HG02884 (cell line): ENCODE measurements around the gene FAH.

Experiments used
- ATAC-seq: cut with Tn5 transposase; IDR thresholded peaks from one replicate; pipeline ENCODE4 v1.9.1; 2021; ENCODE audit warnings: mild to moderate bottlenecking, moderate library complexity; ENCODE audit not compliant: unreplicated experiment

Gene FAH

DNA sequence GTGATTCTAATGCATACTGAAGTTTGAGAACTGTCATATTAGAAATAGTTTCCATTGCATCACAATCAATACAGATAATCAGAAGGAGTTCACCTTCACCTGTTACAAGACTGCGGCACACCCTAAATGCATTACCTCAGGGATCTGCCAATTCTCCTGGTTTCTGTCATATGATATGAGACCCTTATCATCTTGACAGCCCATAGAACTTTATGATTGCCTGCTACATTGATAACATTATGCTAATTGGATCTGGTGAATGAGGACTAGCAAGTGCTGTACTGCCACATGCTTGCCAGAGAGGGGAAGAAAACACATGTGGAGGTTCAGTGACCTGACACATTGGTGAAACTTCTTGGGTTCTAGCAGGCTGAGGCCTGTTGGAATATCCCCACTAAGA lies 41.4 kb downstream of the FAH start:
- no peak for ATAC-seq

DNA sequence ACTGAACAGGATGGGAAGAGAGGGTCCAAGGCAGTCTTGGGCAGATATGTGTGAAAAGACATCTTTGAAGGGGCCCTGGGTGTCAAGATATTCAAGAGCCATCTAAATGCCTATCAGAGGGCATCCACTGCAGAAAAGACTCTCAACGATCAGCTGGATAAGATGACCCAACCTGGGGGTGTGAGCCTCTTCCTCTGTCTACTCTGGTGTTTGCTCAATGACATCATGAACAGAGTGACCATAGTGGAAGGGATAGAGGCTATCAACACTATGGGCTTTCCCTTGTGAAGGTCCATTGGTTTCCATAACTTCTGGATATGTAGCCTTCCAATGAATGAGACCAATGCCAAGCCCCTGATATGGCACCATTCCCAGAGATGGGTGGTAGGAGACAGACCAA lies 42.1 kb downstream of the FAH start:
- ATAC-seq = no peak

DNA sequence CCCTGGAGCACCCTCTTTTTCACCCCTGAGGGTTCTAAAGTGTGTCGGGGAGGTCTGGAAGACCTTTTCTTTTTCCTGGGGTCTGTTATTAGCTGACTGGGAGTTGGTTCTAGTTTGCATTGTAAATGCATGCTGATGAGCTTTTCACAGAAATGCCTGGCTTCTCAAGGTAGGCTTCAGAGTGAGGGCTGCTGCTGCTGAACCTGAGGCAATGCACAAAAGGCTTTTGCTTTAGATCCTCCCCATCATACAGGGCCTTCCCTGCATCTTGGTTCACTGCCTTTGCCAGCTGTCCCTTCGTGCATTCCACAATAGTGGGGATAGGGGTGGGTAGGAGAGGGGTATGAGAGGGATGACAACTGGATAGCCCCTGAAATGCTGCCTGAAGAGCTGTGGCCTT lies 46.6 kb downstream of the FAH start:
- no peak for ATAC-seq

DNA sequence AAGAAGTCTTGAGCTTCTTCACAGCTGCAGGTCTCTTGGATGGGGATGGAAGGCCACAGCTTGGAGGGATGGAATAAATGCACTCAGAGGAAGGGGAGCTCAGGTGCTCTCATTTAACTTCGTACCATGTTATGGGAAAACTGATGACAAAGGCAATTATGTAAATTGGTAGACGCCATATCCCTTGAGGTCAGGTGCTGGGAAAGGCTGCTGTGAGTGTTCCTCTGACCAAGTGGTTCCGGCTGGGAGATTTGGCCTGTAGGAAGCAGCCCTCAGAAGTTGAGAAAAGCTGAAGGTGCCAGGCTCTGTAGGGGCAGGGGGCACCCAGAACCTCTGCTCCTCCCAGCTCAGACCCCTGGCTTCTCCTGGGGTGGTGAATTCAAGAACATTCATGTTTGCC lies 47.1 kb downstream of the FAH start:
- ATAC-seq = no peak

DNA sequence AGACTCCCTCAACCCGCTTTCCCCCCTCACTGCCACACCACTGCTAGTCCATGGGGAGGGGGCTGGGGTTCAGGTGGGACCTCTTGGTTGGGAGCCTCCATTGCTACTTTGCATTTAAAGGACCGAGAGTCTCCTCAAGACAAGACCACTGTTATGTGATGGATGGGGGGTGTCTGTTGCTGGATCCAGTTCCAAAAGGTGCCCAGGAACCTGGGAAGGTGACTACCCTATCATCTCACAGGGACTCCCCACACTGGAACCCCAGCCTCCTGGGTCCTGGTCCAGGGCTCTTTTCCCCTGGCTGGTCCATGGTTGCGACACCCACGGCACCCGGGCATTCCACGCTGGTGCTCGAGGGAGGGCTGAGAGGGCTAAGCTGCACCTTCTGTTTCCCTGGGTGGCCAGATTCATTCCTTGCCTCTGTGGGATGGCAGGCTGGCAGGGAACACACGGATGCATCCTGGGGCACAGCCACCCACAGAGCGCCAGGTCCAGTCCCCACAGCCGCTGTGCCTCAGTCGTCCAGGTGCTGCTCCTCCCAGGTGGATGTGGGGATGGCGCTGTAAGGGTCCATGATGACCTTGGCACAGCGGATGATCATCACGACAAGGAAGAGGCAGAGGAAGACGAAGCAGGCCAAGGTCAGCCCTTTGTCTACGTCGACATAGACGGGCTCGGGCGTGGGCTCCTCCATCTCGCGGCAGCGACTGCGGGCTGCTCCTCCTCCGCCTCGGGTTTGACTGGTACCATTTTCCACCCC lies 48.6 kb downstream of the FAH start:
- no peak for ATAC-seq

DNA sequence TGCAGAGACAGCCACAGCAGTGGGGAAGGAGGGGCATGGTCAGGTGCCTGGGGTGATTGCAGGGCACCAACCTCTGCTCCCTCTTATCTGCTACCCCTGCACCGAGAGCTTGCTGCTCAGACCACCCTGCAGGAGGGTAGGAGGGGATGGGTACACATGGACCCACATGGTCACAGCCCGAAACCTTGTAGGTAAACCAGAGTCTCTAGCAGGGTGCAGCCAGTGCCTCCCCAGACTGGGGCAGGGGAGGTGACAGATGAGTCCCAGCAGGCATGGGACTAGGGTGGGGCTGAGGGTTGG lies 49.2 kb downstream of the FAH start:
- ATAC-seq = no peak

DNA sequence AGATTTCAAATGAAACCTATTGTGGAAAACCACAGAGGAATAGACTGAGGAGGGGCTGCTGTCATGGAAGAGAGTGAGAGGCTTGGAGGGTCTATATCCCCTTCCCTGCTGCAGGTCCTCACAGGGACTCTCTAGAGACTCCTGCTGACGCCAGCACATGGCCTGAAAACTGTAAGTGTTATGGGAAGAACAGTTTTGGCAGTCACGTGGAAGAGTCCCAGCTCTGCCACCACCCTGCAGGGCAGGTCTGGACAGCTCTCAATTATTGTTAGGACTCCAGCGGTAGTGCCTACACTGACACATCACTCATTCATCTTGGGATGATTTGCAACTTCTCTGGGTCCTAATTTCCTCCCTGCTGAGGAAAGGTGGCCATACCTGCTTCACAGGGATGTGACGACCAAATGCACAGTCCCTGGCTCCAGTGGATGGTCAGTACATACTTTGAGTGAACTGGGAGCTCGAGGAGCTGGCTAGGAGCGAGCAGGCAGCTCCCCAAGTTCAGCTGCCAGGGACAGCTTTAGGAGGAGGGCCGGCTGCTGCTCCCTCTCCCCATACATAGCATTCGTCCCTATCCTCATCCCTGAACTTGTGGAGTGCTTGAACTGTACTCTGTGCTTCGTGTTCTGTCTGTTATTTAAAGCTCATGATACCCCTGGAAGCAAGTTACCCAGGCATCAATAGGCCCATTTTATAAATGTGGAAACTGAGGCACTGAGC lies 50.0 kb downstream of the FAH start:
- no peak for ATAC-seq

DNA sequence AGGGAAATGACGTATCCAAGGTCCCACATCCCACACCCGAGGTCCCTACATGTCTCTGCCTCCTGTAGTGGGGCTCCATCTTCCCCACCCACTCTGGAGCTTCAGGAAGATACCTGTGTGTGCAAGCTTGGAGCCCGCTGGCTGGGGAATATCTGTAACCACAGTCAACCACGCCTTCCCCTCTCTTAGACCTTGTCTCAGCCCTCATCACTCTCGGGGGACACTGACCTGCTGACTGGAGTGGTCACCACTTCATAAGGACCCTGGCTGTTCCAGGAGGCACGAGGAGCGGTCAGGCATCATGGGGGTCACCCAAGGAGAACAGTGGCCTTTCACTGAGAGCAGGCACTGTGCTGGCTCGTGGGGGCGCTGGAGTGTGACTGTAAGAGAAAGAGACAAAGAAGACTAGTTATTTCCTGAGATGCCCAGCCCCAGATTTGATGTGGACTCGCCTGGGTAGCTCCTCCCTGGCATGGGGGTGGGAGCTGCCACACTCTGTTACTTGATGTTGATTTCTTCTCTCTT lies 50.6 kb downstream of the FAH start:
- no peak for ATAC-seq

DNA sequence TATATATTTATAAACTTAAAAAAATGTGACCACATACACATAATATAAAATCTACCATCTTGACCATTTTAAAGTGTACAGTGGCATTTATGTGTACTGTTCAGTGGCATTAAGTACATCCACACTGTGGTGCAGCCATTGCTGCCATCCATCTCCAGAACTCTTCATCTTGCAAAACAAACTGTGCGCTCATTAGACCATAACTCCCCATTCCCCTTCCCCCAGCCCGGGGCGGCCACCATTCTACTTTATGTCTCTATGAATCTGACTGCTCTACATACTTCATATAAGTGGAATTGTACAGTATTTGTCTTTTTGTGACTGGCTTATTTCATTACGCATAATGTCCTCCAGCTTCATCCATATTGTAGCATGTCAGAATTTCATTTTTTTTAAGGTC lies 51.4 kb downstream of the FAH start:
- no peak for ATAC-seq

DNA sequence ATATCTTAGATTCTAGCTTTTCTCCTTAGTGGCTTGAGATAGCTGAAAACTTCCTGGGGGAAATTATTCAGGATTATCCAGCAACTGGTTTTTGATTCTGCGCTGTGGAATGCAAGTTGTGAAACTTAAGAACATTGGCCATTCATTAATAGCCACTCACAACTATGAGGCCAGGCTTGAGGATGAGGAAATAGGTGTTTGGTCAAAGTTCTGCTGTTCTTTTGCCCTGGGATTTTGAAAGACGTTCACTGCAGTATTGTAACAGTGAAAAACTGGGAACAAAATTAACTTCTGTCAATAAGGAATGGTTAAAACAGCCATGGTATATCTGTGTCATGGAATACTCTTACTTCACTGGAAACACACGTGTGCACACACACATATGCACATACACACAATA lies 55.1 kb downstream of the FAH start:
- no peak for ATAC-seq

DNA sequence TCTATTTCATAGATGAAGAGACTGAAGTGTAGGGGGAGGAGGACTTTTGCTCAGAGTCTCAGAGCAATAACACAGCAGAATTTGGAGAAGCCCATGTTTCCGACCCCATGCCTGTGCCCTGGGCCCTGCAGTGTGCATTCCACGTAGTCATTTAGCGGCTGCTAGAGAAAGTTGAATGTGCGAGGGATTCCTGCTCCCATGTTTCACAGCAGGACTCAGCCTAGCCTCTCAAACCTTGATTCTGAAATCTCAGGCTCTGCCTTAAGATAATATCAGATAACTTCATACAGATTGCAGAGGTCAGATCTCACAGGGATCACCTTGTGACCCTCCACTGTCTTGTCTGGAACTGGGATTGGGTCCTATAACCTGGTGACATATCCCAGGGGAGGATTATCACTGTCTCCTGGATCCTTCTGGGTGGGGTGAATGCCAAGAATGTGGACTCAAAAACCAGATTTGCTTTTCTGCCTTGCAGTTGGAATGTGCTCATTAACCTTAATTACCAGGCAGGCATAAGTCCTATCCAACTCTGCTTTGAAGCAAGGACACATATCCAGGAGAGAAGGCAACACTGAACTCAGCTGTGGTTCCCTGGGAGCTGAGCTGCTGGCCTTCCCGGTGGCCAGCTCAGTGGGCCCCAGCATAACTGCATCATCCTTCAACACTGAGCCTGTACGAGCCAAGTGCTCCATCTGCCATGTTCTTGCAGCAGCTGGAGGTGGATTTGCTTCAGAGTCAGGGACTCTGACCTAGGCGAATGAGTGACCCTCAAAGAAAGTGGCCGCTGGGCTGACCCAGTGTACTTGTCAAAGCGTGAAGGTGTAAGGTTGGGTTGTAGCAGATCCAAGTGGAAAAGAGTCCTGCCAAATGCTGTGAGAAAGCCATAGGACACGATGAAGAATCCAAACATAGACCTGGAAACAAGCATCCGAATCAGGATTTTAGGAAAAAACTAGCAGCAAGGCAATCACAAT lies 56.2 kb downstream of the FAH start:
- no peak for ATAC-seq

DNA sequence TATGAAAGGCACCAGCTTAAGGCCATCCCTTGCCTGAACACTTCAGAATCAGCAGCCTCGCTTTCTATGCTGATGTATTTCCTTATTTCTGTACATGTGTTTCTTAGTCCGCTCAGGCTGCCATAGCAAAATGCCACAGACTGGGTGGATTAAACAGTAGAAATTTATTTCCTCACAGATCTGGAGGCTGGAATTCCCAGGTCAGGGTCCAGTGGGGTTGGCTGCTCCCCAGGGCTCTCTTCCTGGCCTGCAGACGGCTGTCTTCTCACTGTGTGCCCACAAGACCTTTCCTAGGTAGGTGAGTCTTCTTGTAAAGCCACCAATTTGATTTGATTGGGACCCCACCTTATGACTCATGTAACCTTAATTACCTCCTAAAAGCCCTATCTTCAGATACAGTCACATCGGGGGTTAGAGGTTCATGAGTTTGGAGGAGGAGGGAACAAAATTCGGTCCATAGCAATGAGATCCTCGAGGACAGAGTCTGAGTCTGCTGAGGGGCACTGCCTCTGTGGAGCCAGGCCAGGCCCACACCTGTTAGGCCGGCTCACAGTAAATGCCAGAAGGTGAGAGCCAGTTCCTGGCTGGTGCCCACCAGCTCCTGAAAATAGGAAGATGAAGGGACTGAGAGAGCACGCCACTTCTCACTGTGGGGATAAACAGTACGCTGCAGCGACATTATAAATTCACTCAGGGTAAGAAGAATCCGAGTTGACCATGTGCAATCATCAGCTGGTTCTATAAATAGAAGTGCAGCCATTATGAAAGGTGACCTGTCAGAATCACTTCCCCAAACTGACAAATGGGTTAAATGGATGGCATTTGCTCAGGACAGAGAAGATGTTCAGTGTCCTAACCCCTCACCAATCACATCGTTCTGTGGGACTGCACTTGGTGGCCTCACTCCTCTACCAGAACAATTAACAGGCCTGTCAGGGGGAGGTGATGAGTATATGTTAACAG lies 58.1 kb downstream of the FAH start:
- ATAC-seq = no peak

DNA sequence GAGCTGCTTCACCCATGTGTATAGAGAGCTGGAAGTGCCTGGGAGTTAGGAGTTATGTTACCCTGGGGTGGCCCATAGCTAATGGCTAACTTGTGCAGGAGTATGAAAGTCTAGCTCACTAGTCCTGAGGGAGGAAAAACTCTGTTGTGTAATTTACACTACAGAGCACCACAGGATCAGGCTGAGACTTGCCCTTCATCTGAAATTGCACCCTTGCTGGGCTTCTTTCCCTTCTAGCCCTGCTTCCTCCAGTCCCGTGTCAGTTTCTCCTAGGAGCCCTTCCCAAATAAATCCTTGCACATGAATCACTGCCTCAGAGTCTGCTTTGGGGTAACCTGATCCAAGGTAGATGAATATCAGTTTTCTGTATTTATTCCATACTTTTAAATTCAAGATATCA lies 59.2 kb downstream of the FAH start:
- no peak for ATAC-seq

DNA sequence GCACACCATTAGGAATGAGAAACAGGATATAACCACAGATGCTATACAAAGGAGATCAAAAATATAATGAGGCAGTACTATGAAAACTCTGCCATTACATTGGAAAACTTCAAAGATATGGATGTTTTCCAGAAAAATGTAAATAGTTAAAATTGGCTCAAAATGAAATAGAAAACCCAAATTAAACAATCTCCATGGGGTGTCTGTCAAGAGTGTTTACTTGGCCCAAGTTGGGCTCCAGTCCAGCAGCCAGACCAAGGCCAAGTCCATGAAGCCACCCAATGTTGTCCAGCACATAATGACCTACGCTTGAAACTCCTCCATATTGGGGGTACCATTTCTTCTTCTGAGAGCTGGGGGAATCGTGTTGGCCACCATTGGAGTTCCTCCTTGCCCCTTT lies 62.1 kb downstream of the FAH start:
- ATAC-seq = no peak

DNA sequence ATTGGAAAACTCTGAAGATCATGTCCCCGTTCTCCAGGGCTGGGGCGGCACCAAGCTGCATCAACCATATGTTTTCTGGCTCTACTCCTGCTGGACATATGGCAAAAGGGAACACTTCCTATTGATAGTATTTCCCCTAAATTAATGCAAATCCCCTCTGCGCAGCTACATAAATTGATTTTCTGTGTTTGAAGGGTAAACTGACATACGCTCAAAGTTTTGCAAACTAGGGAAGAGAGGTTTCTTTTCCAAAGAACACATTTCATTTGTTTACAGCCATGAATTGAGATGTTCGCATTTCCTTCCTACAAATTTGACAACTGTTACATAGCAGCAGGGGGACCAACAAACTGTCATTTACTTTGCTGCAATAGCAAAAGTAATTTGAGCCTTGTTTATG lies 63.3 kb downstream of the FAH start:
- ATAC-seq = no peak

DNA sequence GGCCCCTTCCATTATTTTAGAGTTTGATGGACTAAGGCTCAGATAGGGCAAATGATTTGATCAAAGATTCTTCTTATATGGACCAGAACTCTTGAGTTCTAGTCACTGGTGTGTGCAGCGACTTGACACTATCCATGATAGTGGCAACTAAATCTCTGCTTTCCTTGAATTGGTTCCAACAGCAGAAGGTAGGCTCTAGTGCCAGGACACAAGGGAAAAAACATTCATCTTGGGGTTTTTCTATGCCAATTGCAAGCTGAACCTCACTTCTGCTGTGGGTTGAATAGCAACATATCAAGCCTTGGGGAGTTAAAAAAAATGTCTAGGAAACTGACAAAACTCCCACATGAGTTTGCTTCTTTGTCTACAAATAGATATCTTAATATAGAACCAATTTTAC lies 64.1 kb downstream of the FAH start:
- no peak for ATAC-seq

DNA sequence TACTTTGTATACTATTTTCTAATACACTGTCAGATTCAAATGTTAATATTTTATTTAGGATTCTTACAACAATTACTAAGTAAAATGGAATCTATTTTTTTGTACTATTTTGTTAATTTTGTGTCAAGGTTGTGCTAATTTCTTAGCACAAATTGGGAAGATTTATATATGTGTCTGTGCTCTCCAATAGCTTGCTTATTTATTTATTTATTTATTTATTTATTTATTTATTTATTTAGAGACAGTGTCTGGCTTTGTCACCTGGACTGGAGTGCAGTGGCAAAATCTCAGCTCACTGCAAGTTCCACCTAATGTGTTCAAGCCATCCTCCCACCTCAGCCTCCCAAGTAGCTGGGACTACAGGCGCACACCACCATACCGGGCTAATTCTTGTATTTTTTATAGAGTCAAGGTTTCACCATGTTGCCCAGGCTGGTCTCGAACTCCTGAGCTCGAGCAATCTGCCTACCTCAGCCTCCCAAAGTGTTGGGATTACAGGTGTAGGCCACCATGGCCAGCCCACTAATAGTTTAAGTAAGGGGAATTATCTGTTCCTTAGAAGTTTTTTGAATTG lies 64.6 kb downstream of the FAH start:
- ATAC-seq = no peak

DNA sequence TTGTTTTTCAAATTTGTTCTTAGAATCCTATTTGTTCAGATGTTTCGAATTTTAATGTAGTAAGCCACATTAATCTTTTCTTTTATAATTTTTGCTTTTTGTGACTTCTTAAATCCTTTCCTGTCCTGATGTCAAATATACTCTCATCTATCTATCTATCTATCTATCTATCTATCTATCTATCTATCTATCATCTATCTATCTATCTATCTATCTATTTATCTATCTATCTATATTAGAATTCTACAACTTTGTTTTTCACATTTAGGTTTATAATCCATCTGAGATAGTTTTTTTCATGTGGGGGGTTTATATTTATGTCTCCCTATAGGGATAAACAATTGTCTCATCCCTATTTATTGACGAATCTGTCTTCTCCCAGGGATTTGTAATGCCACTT lies 67.2 kb downstream of the FAH start:
- no peak for ATAC-seq

DNA sequence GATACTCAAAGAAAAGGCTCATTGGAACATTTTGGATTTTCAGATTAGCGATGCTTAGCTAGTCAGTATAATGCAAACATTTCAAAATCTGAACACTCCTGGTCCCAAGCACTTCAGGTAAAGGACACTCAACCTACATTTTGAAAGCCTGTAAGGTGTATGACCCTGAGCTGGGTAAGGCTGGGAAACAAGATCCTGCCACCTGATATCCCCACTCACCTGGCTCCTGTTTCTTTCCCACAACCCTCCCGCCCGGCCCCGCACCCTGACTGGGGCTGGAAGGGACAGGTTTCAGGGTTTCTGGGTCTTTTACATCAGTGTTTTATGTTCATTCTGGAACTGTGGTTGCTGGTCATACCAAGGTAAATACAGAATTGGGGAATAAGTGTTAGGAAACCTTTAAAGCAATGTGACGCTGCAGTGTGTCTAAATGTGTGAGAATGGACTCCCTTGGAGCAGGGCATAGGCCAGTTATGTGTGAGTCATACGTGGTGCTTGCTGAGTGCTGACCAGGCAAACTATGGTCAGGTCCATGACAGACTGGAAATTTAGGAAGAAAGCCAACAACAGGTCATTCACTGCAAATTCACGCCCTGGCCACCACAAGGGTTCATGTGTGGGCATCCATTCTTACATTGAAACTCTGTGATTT lies 76.3 kb downstream of the FAH start:
- ATAC-seq = no peak

DNA sequence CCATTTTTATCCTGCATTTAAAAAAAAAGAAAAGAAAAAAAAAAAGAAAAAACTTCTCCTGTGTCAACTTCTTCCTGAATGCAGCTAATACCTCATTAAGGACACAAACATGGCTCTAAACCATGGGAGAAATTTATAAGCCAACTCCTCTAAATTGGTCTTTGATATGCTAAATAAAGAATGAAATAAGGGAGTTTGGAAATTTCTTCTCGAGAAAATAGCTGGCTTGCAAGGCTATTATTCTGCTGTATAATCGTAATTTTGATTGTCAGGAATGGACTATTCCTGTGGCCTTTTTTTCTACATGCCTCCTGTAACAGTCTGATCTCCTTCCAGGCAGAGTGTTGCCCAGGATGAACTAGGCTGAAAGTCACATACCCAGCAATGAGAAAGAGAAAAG lies 78.6 kb downstream of the FAH start:
- no peak for ATAC-seq
